ENCODE measurements around the gene KY. TPM values are rescaled to one million over a fixed set of nuclear protein-coding genes. Genes with fewer than 3 reads are reported as not detected.

Gene KY
- total and polyA plus RNA-seq, 2 of the 8 experiments (the other 6 are each of a cell fraction or from before 2014, with no cell fraction given) = not detected

GRCh38 chr3:134643150-134643675, 7.6 kb downstream of the KY start:
- Histone ChIP-seq H3K4me1 (replicated peaks in 1 of 4; ENCODE audit: control insufficient read depth in 3 of 4, insufficient read depth in 4 of 4, low read length in 3 of 4) (peaks cover 0 to 7% (median 4%) of the 10 kb centered on the region in 4 experiments; a peak in 3 of 7 replicates), H3K36me3 (ENCODE audit: control insufficient read depth in 2 of 4, insufficient read depth in 4 of 4, low read length in 3 of 4) (no peaks in the 10 kb centered on the region), H2AK5ac (ENCODE audit: low read depth, low read length) (no peak overlapping the region), H2BK5ac (ENCODE audit: low read depth, low read length) (no peak overlapping the region), H3K4me3 (ENCODE audit: extremely low read depth in 1 of 4, insufficient read depth in 2 of 4, low read depth in 3 of 4, low read length in 4 of 4) (no peak overlapping the region), H2BK15ac (ENCODE audit: low read length) (no peak overlapping the region), H3K9ac (replicated peaks in 1 of 4; ENCODE audit: extremely low read depth in 1 of 4, low read depth in 3 of 4, low read length in 3 of 4) (no peak overlapping the region), H3K4me2 (ENCODE audit: insufficient read depth in 1 of 2, low read depth in 2 of 2, low read length in 2 of 2) (0 out of 4 replicates have a peak overlapping the region, but pooled peaks of 1 of the 2 experiments have one; percentile 17), H4K20me1 (replicated peaks in 1 of 2; ENCODE audit: control insufficient read depth in 1 of 2, insufficient read depth in 2 of 2, low read length in 2 of 2) (peaks cover 1 to 2% of the 10 kb centered on the region in 2 experiments), H2BK20ac (ENCODE audit: low read length) (no peak overlapping the region), H3K27me3 (replicated peaks in 1 of 4; ENCODE audit: control insufficient read depth in 3 of 4, extremely low read depth in 1 of 4, insufficient read depth in 3 of 4, low read length in 3 of 4) (peaks cover 5 to 25% (median 20%) of the 10 kb centered on the region in 4 experiments), H3K9me3 (ENCODE audit: insufficient read depth in 2 of 2, low read depth in 1 of 2, low read length in 1 of 2) (no peaks in the 10 kb centered on the region), H2AFZ (ENCODE audit: low read length) (no peak overlapping the region), H3K23ac (ENCODE audit: insufficient read length) (no peak overlapping the region), H3K79me2 (ENCODE audit: control insufficient read depth in 1 of 2, insufficient read depth in 2 of 2, low read length in 2 of 2) (no peaks in the 10 kb centered on the region), H3K56ac (replicated peaks; ENCODE audit: insufficient read length, low read depth, low read length) (no peak overlapping the region), H2BK12ac (ENCODE audit: low read depth, low read length) (no peak overlapping the region), H2BK120ac (replicated peaks; ENCODE audit: low read depth, low read length) (no peak overlapping the region), H3K27ac (ENCODE audit: low read depth, low read length) (no peak overlapping the region), H4K8ac (ENCODE audit: extremely low read depth, insufficient read depth, low read length) (no peak overlapping the region), H3K23me2 (ENCODE audit: low read depth, low read length) (no peaks in the 10 kb centered on the region), H3K79me1 (ENCODE audit: low read depth, low read length) (no peaks in the 10 kb centered on the region), H4K5ac (ENCODE audit: insufficient read length, low read depth, low read length) (no peak overlapping the region), H3K18ac (ENCODE audit: extremely low read depth, low read length) (no peak overlapping the region), H3K14ac (ENCODE audit: insufficient read length) (no peak overlapping the region), H3K4ac (replicated peaks; ENCODE audit: insufficient read length, low read depth, low read length) (no peak overlapping the region), H4K91ac (replicated peaks; ENCODE audit: insufficient read length, low read length) (no peak overlapping the region)
- CTCF ChIA-PET (ENCODE audit: partially characterized antibody) = interaction anchor here (1.1 to 13.8 kb wide), 8 partner anchors 9 to 859 kb away, joined by 3 to 197 read pairs (median 4); partner anchors contain the start of gene KY
- FAIRE-seq (no peak), DNase-seq (ENCODE audit: low read depth in 1 of 2, low spot score in 2 of 2) (peak in 1 of 2 experiments; percentile 37)
- 90% methylated on average over 8 of the region's 8 CpGs; no CpG with 5 or more reads in 1 of the 2 experiments for WGBS, 2 experiments (ENCODE audit: extremely low coverage in 1 of 2, insufficient coverage in 1 of 2, insufficient read length in 1 of 2, insufficient replicate concordance in 2 of 2, low coverage in 1 of 2, low lambda C conversion rate in 2 of 2, missing lambda C conversion rate in 1 of 2)
- no peak for TF ChIP-seq YY1 (IDR thresholded peaks at IDR 0.05; ENCODE audit: low read depth, low read length)
- no peak for TF ChIP-seq ATF2 (IDR thresholded peaks at IDR 0.05; ENCODE audit: low read length)
- no peak for TF ChIP-seq TEAD4 (IDR thresholded peaks at IDR 0.05; ENCODE audit: low read depth, low read length)
- TF ChIP-seq SIRT6 (IDR thresholded peaks at IDR 0.05; ENCODE audit: low read length) = no peak
- TF ChIP-seq BCL11A (IDR thresholded peaks at IDR 0.05; ENCODE audit: low read depth in 2 of 2, low read length in 2 of 2) = no peak
- TF ChIP-seq JUND (IDR thresholded peaks at IDR 0.05; ENCODE audit: low read length) = no peak
- TF ChIP-seq CEBPB (IDR thresholded peaks at IDR 0.05; ENCODE audit: low read depth, low read length) = no peak
- no peak for TF ChIP-seq SP1 (IDR thresholded peaks at IDR 0.05; ENCODE audit: low read depth, low read length)
- no peak for TF ChIP-seq KDM1A (IDR thresholded peaks at IDR 0.05; ENCODE audit: borderline replicate concordance, low read length)
- no peak for TF ChIP-seq TAF1 (IDR thresholded peaks at IDR 0.05; ENCODE audit: low read depth, low read length)
- no peak for TF ChIP-seq JUN (IDR thresholded peaks at IDR 0.05; ENCODE audit: low read depth, low read length)
- no peak for TF ChIP-seq CHD2 (IDR thresholded peaks at IDR 0.05; ENCODE audit: low read length)
- no peak for TF ChIP-seq NRF1 (IDR thresholded peaks at IDR 0.05; ENCODE audit: low read depth, low read length)
- POLR2A ChIA-PET (ENCODE audit: partially characterized antibody) = interaction anchor here (1.6 kb wide), 1 partner anchor 42 kb away, joined by 3 read pairs; no protein-coding TSS in a partner anchor

Measured in H1 (cell line).